Fibroblast of lung (primary cell): Measurements from ENCODE around the gene MYO5B. TPM values are rescaled to one million over a fixed set of nuclear protein-coding genes. Genes with fewer than 3 reads are reported as not detected.

ENCODE experiments used
- DNase-seq, 2 donors: peaks; one replicate each; pipeline versions ENCODE4 v3.0.0 to v3.0.0-alpha.2; 2010; ENCODE audit warnings: low read depth in 2 of 2
- H2AFZ ChIP-seq: 2 replicates; pipeline ENCODE4 v1.5.1; 2012; ENCODE audit warnings: low read length, control low read depth, inconsistent platforms
- H3K27ac ChIP-seq: 2 replicates; pipeline ENCODE4 v1.5.1; 2011; ENCODE audit warnings: low read length, control low read depth; ENCODE audit not compliant: insufficient read depth
- H3K27me3 ChIP-seq: 2 replicates; pipeline ENCODE4 v1.5.1; 2011; ENCODE audit warnings: mild to moderate bottlenecking, low read length; ENCODE audit not compliant: control insufficient read depth, insufficient read depth
- H3K36me3 ChIP-seq: 2 replicates; pipeline ENCODE4 v1.5.1; 2011; ENCODE audit warnings: low read length; ENCODE audit not compliant: control insufficient read depth, insufficient read depth
- H3K4me1 ChIP-seq: 2 replicates; pipeline ENCODE4 v1.5.1; 2011; ENCODE audit warnings: low read length; ENCODE audit not compliant: control insufficient read depth, insufficient read depth; ENCODE audit errors: extremely low read depth
- H3K4me2 ChIP-seq: 2 replicates; pipeline ENCODE4 v1.5.1; 2011; ENCODE audit warnings: low read length, control low read depth; ENCODE audit not compliant: insufficient read depth; ENCODE audit errors: extremely low read depth
- H3K4me3 ChIP-seq, 4 experiments: fragments of 200-600 bp in 1 of 4; sonication (generic) in 1 of 4; replicated peaks in 1 of 4; 2 replicates each; pipeline ENCODE4 v1.5.1; 2011 to 2016; ENCODE audit warnings: low read length in 4 of 4, low read depth in 3 of 4, mild to moderate bottlenecking in 3 of 4, control low read depth in 2 of 4, inconsistent platforms in 1 of 4, mixed read lengths in 1 of 4; ENCODE audit not compliant: insufficient read depth in 1 of 4; ENCODE audit errors: control extremely low read depth in 1 of 4
- H3K79me2 ChIP-seq: 2 replicates; pipeline ENCODE4 v1.5.1; 2012; ENCODE audit warnings: mild to moderate bottlenecking, low read length, inconsistent platforms; ENCODE audit not compliant: control insufficient read depth, insufficient read depth
- H3K9ac ChIP-seq: 2 replicates; pipeline ENCODE4 v1.5.1; 2011; ENCODE audit warnings: mild to moderate bottlenecking, low read length, control low read depth; ENCODE audit not compliant: insufficient read depth
- H3K9me3 ChIP-seq: 2 replicates; pipeline ENCODE4 v1.5.1; 2012; ENCODE audit warnings: low read depth, low read length; ENCODE audit not compliant: control insufficient read depth, insufficient read depth
- H4K20me1 ChIP-seq: 2 replicates; pipeline ENCODE4 v1.5.1; 2011; ENCODE audit warnings: low read length; ENCODE audit not compliant: control insufficient read depth, insufficient read depth; ENCODE audit errors: extremely low read depth
- CTCF ChIP-seq, 2 donors: IDR thresholded peaks in 1 of 2; conservative IDR thresholded peaks in 1 of 2; 1 replicate in 1 of 2; 2 replicates in 1 of 2; pipeline ENCODE4 v1.5.1; 2011 to 2012; ENCODE audit warnings: low read length in 2 of 2, control low read depth in 1 of 2, inconsistent platforms in 1 of 2, low read depth in 1 of 2, mild to moderate bottlenecking in 1 of 2
- EZH2 ChIP-seq: IDR thresholded peaks from 2 replicates; pipeline ENCODE4 v1.5.1; 2012; ENCODE audit warnings: low read length, control low read depth, mild to moderate bottlenecking; ENCODE audit errors: missing control alignments
- polyA plus RNA-seq, 2 donors: library from polyadenylated mRNA; depleted of rRNA in 1 of 2; stranded (reverse) in 1 of 2; unstranded in 1 of 2; fragments of >200 nt; gene quantifications; 2 replicates each; pipeline ENCODE4 v1.2.1, GENCODE V29; 2011 to 2012; ENCODE audit warnings: missing spikeins in 1 of 2
- total RNA-seq: library from RNA; depleted of rRNA; stranded (reverse); fragments of >200 nt; gene quantifications from 2 replicates; pipeline ENCODE4 v1.2.1, GENCODE V29; 2014

Gene MYO5B
- total and polyA plus RNA-seq, 2 donors (not counting 1 experiment from before 2014, with no cell fraction given) = under 0.01 to 0.06 TPM

GRCh38 chr18:50199346-50199855 lies 4.5 kb upstream of the MYO5B start:
- no peak for DNase-seq

GRCh38 chr18:50196261-50196660 lies 1.3 kb upstream of the MYO5B start:
- Histone ChIP-seq H3K27me3 (peaks cover 14% of the 10 kb centered on the region), H3K4me2 (no peak overlapping the region), H3K79me2 (no peaks in the 10 kb centered on the region), H3K27ac (no peak overlapping the region), H2AFZ (no peak overlapping the region), H3K9me3 (no peaks in the 10 kb centered on the region), H3K4me1 (no peaks in the 10 kb centered on the region), H4K20me1 (no peaks in the 10 kb centered on the region), H3K4me3 (no peak overlapping the region), H3K9ac (no peak overlapping the region), H3K36me3 (no peaks in the 10 kb centered on the region)
- DNase-seq = no peak
- TF ChIP-seq EZH2 = peak; percentile 30
- no peak for TF ChIP-seq CTCF (conservative IDR thresholded peaks at IDR 0.05 in 1 of 2, IDR thresholded peaks at IDR 0.05 in 1 of 2; ENCODE audit: low read depth in 1 of 2, low read length in 2 of 2)

More at GRCh38 chr18:50199346-50199855, 4.5 kb upstream of the MYO5B start:
- Histone ChIP-seq H3K4me1 (no peaks in the 10 kb centered on the region), H3K9ac (no peak overlapping the region), H2AFZ (no peak overlapping the region), H4K20me1 (no peaks in the 10 kb centered on the region), H3K36me3 (no peaks in the 10 kb centered on the region), H3K79me2 (no peaks in the 10 kb centered on the region), H3K27ac (no peak overlapping the region), H3K27me3 (peaks cover 4% of the 10 kb centered on the region), H3K4me2 (no peak overlapping the region), H3K4me3 (no peak overlapping the region), H3K9me3 (no peaks in the 10 kb centered on the region)
- TF ChIP-seq EZH2 (no peak), CTCF (conservative IDR thresholded peaks at IDR 0.05 in 1 of 2, IDR thresholded peaks at IDR 0.05 in 1 of 2; ENCODE audit: low read depth in 1 of 2, low read length in 2 of 2) (no peak)

DNA sequence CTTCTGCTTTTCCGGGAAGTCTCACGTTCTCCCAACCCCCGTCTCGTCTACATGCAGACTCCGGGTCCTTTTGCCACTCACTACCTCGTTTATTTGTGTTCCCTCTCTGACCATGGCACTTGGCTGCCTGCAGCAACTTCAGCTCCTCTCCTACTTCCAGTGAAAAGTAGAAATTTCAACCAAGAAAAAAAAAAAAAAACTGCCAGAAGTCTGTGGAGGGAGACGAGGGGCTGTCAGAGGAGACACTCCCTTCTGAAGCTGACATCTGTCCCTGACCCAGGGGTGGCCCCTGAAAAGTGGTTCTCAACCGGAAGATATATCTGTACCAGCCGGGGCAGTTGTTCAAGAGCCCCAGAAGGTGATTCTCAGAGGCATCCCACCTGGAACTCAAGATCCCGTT lies 742 bp upstream of the MYO5B start:
- Histone ChIP-seq H3K27ac (no peak overlapping the region), H3K36me3 (no peaks in the 10 kb centered on the region), H3K9ac (no peak overlapping the region), H3K4me3 (no peak overlapping the region), H3K79me2 (no peaks in the 10 kb centered on the region), H3K4me2 (no peak overlapping the region), H3K27me3 (peaks cover 14% of the 10 kb centered on the region), H2AFZ (no peak overlapping the region), H3K4me1 (no peaks in the 10 kb centered on the region), H4K20me1 (no peaks in the 10 kb centered on the region), H3K9me3 (no peaks in the 10 kb centered on the region)
- DNase-seq = no peak
- TF ChIP-seq CTCF (conservative IDR thresholded peaks at IDR 0.05 in 1 of 2, IDR thresholded peaks at IDR 0.05 in 1 of 2; ENCODE audit: low read depth in 1 of 2, low read length in 2 of 2) (no peak), EZH2 (no peak)
